Tibial nerve (tissue), 4 donors: Measurements from ENCODE around the gene CLDN19. TPM values are rescaled to one million over a fixed set of nuclear protein-coding genes. Genes with fewer than 3 reads are reported as not detected.

ENCODE experiments used
- DNase-seq, 2 donors: peaks; one replicate each; pipeline ENCODE4 v3.0.0-alpha.2; 2019; ENCODE audit warnings: low spot score in 2 of 2
- H3K27ac ChIP-seq, 4 donors: fragments of 200-600 bp; sonication (generic) in 3 of 4; one replicate each; pipeline ENCODE4 v1.5.1; 2017 to 2019; ENCODE audit warnings: mild to moderate bottlenecking in 1 of 4
- H3K27me3 ChIP-seq, 2 donors: fragments of 200-600 bp; sonication (generic) in 1 of 2; one replicate each; pipeline versions ENCODE4 v1.5.1 to v1.6.0; 2017 to 2019
- H3K36me3 ChIP-seq, 3 donors: fragments of 200-600 bp; sonication (generic); one replicate each; pipeline ENCODE4 v1.5.1; 2018 to 2019
- H3K4me1 ChIP-seq, 4 donors: fragments of 200-600 bp; sonication (generic) in 3 of 4; one replicate each; pipeline ENCODE4 v1.5.1; 2017 to 2019
- H3K4me3 ChIP-seq, 4 donors: fragments of 200-600 bp; sonication (generic) in 3 of 4; one replicate each; pipeline ENCODE4 v1.5.1; 2017 to 2019; ENCODE audit warnings: mild to moderate bottlenecking in 1 of 4, moderate library complexity in 1 of 4
- H3K9me3 ChIP-seq, 4 donors: fragments of 200-600 bp; sonication (generic) in 3 of 4; one replicate each; pipeline ENCODE4 v1.5.1; 2017 to 2019
- EP300 ChIP-seq, 2 donors: sonication (generic); formaldehyde crosslinking; IDR thresholded peaks; one replicate each; pipeline ENCODE4 v1.6.1; 2017; ENCODE audit warnings: antibody characterized with exemption in 2 of 2, mild to moderate bottlenecking in 1 of 2
- POLR2A ChIP-seq, 2 donors: fragments of 450-650 bp; IDR thresholded peaks; one replicate each; pipeline ENCODE4 v1.6.1; 2017; ENCODE audit warnings: antibody characterized with exemption in 2 of 2, mild to moderate bottlenecking in 2 of 2, moderate library complexity in 2 of 2
- WGBS, 2 donors: methylation state at CpG; one replicate each; pipeline ENCODE4 v1.1.5; 2018; 5-methylcytosine and 5-hydroxymethylcytosine counted together
- total RNA-seq, 4 donors: library from RNA; depleted of rRNA; stranded (reverse); fragments of >200 nt; gene quantifications; one replicate each; pipeline ENCODE4 v1.1.0, GENCODE V29; 2016
- TF ChIP-seq, protein P1 (sequence below), 5 experiments: fragments of 200-600 bp in 3 of 5; fragments of 450-650 bp in 2 of 5; sonication (generic) in 3 of 5; IDR thresholded peaks; one replicate each; pipeline ENCODE4 v1.5.1; 2016 to 2019; ENCODE audit warnings: antibody characterized with exemption in 5 of 5, mild to moderate bottlenecking in 3 of 5, moderate library complexity in 2 of 5

Gene CLDN19
- total RNA-seq, 4 donors from 2014 or later, result 136 to 259 (median 218) TPM

DNA sequence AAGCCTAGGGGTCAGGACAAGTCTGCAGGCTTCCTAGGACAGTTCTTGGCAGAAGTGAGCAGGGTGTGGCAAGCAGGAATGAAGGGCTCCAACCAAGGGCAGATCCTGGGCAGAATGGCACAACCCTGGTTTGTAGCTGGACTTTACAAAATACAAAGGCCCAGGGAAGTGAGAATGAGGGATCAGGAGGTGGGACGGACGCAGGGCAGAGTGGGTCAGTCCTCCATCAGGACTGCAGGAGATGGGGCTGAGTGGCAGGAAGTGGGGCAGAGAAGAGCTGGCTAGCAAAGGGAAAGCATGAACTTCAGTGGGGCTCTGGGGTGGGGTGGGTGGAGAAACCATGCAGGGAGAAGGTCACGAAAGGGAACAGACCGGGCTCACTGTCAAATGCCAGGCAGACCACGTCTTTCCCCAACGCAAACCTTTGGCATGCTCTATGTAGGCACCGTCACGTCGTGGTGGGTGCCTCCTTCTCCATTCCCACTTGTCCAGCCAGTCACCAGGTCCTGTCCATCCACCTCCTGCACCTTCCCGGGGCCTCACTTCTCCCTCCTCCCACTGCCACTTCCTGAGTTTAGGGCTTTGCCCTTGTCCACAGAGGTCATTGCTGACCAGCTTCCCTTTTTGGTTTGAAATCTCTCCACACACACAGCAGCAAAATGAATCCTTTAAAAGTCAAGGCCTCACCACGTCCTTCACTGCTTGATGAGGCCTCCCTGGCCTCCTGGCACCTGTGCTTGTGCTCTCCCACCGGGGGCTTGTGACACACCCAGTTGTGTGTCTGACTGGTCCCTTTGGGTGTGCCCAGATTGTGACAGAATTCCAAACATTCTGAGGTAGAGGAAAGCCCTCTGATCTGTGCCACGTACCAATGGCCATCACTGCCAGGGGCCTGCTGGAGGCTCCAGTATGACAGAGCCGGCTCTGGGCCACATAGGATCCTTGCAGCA lies 8.7 kb upstream of the CLDN19 start:
- no peak for DNase-seq
- peaks cover 0 to 28% (median 0%) of the 10 kb centered on the region in 4 donors for H3K4me1 ChIP-seq
- no peaks in the 10 kb centered on the region for H3K9me3 ChIP-seq
- TF ChIP-seq, protein P1, sequence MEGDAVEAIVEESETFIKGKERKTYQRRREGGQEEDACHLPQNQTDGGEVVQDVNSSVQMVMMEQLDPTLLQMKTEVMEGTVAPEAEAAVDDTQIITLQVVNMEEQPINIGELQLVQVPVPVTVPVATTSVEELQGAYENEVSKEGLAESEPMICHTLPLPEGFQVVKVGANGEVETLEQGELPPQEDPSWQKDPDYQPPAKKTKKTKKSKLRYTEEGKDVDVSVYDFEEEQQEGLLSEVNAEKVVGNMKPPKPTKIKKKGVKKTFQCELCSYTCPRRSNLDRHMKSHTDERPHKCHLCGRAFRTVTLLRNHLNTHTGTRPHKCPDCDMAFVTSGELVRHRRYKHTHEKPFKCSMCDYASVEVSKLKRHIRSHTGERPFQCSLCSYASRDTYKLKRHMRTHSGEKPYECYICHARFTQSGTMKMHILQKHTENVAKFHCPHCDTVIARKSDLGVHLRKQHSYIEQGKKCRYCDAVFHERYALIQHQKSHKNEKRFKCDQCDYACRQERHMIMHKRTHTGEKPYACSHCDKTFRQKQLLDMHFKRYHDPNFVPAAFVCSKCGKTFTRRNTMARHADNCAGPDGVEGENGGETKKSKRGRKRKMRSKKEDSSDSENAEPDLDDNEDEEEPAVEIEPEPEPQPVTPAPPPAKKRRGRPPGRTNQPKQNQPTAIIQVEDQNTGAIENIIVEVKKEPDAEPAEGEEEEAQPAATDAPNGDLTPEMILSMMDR (IDR thresholded peaks at IDR 0.05), result no peak
- TF ChIP-seq EP300 (IDR thresholded peaks at IDR 0.05) (no peak), POLR2A (IDR thresholded peaks at IDR 0.05) (no peak)
- peaks cover 4 to 79% (median 12%) of the 10 kb centered on the region in 3 donors for H3K36me3 ChIP-seq
- no peaks in the 10 kb centered on the region for H3K27me3 ChIP-seq
- H3K27ac ChIP-seq, result peak overlapping the region; percentile 42 to 85 (median 60)
- 49 to 54% methylated on average over 14 of the region's 14 CpGs for WGBS, 2 donors
- no peak overlapping the region for H3K4me3 ChIP-seq

DNA sequence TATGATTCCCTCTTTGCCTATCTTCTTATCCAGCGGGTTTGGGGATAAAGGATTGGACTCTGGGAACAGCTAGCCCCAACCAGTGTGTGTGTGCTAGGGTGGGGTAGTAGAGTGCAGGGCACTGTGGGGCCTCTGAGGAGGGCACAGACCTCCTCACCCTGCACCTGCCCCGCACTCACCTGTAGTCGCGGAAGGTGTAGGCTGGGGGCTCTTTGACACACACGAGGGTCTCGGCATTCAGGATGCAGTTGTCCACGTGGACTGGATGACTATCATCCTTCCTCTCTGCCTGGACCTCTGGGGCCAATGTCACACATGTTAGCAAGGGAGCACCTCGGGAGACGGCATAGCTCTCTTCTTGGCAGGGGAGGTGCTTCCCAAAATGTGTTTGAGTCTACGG lies 8.0 kb upstream of the CLDN19 start:
- Histone ChIP-seq H3K27ac (peak overlapping the region in 2 of 4 donors; percentile 76 to 85), H3K4me3 (no peak overlapping the region), H3K4me1 (peaks cover 0 to 29% (median 0%) of the 10 kb centered on the region in 4 donors), H3K36me3 (peaks cover 4 to 72% (median 12%) of the 10 kb centered on the region in 3 donors), H3K9me3 (no peaks in the 10 kb centered on the region), H3K27me3 (no peaks in the 10 kb centered on the region)
- DNase-seq, result peak in 1 of 2 donors; percentile 8
- WGBS, 2 donors, result 76 to 77% methylated on average over 8 to 10 of the region's 10 CpGs
- TF ChIP-seq POLR2A (IDR thresholded peaks at IDR 0.05) (no peak), EP300 (IDR thresholded peaks at IDR 0.05) (no peak)

DNA sequence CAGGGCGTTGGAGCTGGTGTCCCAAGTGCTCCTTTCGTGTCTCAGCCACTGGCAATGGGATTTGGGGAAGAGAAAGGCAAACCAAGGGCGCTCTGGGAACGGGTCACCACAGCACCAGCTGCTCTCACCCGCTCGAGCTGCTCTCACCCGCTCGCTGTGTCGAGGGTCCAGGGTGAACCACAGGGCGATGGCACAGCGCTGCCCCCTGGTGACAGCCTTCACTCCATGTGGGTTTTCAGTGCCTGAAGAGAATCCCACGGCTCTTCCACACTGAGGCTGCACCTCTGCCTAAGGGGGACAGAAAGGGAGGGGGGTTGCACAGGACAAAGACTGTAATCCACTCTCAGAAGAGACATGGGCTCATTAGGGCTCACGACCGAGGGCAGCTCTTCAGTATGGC lies 7.1 kb upstream of the CLDN19 start:
- no peaks in the 10 kb centered on the region for H3K9me3 ChIP-seq
- no peaks in the 10 kb centered on the region for H3K27me3 ChIP-seq
- peak in 1 of 2 donors; percentile 19 for DNase-seq
- peaks cover 4 to 63% (median 7%) of the 10 kb centered on the region in 3 donors for H3K36me3 ChIP-seq
- H3K4me3 ChIP-seq, result no peak overlapping the region
- 28 to 34% methylated on average over 14 of the region's 14 CpGs for WGBS, 2 donors
- H3K4me1 ChIP-seq, result peaks cover 0 to 38% (median 0%) of the 10 kb centered on the region in 4 donors
- H3K27ac ChIP-seq, result peak overlapping the region in 3 of 4 donors; percentile 8 to 85 (median 76)
- TF ChIP-seq POLR2A (IDR thresholded peaks at IDR 0.05) (no peak), EP300 (IDR thresholded peaks at IDR 0.05) (no peak)
- TF ChIP-seq, protein P1 (IDR thresholded peaks at IDR 0.05), result peak; percentile 56 to 66 (median 57)

DNA sequence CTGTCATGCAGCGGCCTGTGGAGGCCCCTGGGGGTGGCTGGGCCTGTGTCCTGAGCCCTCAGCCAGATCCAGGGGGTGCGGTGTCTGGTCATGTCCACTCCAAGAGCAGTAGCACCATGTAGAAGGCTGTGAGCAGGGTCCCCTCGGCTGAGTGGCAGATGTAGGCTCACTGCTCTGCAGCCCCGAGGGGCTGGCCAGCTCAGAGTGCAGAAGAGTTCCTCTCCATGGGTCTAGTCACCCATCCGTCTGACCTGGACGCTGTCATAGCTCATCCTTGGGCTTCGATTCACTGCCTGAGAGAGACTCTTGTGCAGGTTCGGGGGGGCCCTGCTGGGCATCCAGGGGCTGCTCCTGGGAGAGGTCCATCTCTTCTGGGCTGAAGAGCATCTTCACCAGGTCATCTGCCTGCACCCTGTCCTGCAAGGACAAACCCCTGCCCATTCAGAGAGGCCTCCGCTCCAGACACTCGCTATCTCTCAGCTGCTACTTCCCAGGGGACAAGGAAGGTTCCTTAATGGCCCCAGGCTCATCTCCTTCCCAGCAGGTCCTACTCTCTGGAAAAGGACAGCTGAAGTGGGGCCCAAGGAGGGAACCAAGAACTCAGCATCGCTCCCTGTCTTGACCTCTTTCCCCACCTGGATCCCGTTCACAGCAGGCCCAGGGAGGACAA lies 6.5 kb upstream of the CLDN19 start:
- peak overlapping the region; percentile 4 to 85 (median 42) for H3K27ac ChIP-seq
- H3K4me1 ChIP-seq, result peaks cover 0 to 43% (median 1%) of the 10 kb centered on the region in 4 donors
- peak in 1 of 2 donors; percentile 10 for DNase-seq
- peaks cover 1 to 57% (median 4%) of the 10 kb centered on the region in 3 donors for H3K36me3 ChIP-seq
- H3K9me3 ChIP-seq, result no peaks in the 10 kb centered on the region
- 77 to 80% methylated on average over 12 of the region's 12 CpGs for WGBS, 2 donors
- no peaks in the 10 kb centered on the region for H3K27me3 ChIP-seq
- no peak overlapping the region for H3K4me3 ChIP-seq
- TF ChIP-seq POLR2A (IDR thresholded peaks at IDR 0.05), result no peak
- no peak for TF ChIP-seq EP300 (IDR thresholded peaks at IDR 0.05)
- TF ChIP-seq, protein P1 (IDR thresholded peaks at IDR 0.05), result no peak

DNA sequence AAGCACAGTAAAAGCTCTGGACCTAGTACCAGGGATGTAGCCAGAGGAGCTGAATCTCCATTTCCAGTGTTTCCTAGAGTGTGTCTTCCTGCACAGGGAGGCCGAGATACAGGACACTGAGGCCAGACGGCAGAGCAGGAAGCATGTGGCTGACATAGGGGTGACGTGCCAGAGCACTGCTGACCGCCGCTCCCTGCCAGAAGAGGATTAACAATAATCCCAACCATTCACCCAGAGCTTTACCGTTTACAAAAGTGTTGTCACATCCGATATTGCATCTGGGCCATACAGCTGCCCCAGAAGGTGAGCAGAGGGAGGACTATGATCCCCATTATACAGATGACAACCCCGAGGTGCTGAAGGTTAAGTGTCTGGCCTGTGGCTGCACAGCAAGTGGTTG lies 5.8 kb upstream of the CLDN19 start:
- Histone ChIP-seq H3K4me1 (peaks cover 0 to 47% (median 3%) of the 10 kb centered on the region in 4 donors), H3K9me3 (no peaks in the 10 kb centered on the region), H3K36me3 (peaks cover 0 to 54% (median 4%) of the 10 kb centered on the region in 3 donors), H3K27me3 (no peaks in the 10 kb centered on the region), H3K27ac (peak overlapping the region in 2 of 4 donors; percentile 76 to 85), H3K4me3 (no peak overlapping the region)
- TF ChIP-seq EP300 (IDR thresholded peaks at IDR 0.05), result no peak
- TF ChIP-seq, protein P1 (IDR thresholded peaks at IDR 0.05), result no peak
- no peak for TF ChIP-seq POLR2A (IDR thresholded peaks at IDR 0.05)
- peak in 1 of 2 donors; percentile 7 for DNase-seq
- WGBS, 2 donors, result 74 to 81% methylated on average over 8 of the region's 8 CpGs
